Thoracic aorta (tissue), 2 donors: Measurements from ENCODE around the gene PAQR4. TPM values are rescaled to one million over a fixed set of nuclear protein-coding genes. Genes with fewer than 3 reads are reported as not detected.

Source experiments
- ATAC-seq: fragments of 150-250 bp; one replicate; pipeline ENCODE4 v1.8.0; 2017; ENCODE audit warnings: low read depth; ENCODE audit not compliant: insufficient number of reproducible peaks, low FRiP score
- DNase-seq: peaks from one replicate; pipeline ENCODE4 v3.0.0-alpha.2; 2020; ENCODE audit warnings: low spot score
- H3K27ac ChIP-seq, 2 donors: fragments of 200-600 bp; sonication (generic); 1 replicate in 1 of 2; 2 replicates in 1 of 2; pipeline ENCODE4 v1.5.1; 2016; ENCODE audit warnings: mild to moderate bottlenecking in 2 of 2, moderate library complexity in 2 of 2
- H3K27me3 ChIP-seq: fragments of 200-600 bp; sonication (generic); replicated peaks from 2 replicates; pipeline ENCODE4 v1.6.0; 2016; ENCODE audit warnings: mild to moderate bottlenecking; ENCODE audit not compliant: insufficient read depth
- H3K36me3 ChIP-seq: fragments of 200-600 bp; sonication (generic); one replicate; pipeline ENCODE4 v1.5.1; 2016
- H3K4me1 ChIP-seq, 2 donors: fragments of 200-600 bp; sonication (generic); 1 replicate in 1 of 2; 2 replicates in 1 of 2; pipeline versions ENCODE4 v1.5.1 to v1.6.0; 2016; ENCODE audit warnings: low read depth in 2 of 2, mild to moderate bottlenecking in 1 of 2; ENCODE audit not compliant: control insufficient read depth in 1 of 2
- H3K4me3 ChIP-seq: fragments of 200-600 bp; sonication (generic); 2 replicates; pipeline ENCODE4 v1.5.1; 2016; ENCODE audit warnings: mild to moderate bottlenecking
- H3K9me3 ChIP-seq: fragments of 200-600 bp; sonication (generic); 2 replicates; pipeline ENCODE4 v1.5.1; 2016
- CTCF ChIP-seq: fragments of 200-600 bp; sonication (generic); IDR thresholded peaks from one replicate; pipeline ENCODE4 v1.5.1; 2019; ENCODE audit warnings: antibody characterized with exemption
- total RNA-seq, 2 donors: library from RNA; depleted of rRNA; stranded (reverse); fragments of >200 nt; gene quantifications; one replicate each; pipeline versions ENCODE4 v1.1.0 to v1.2.3, GENCODE V29; 2016

The PAQR4 gene
- total RNA-seq = 1 to 10 TPM; 3.1 to 5.8 TPM

- Histone ChIP-seq H3K27ac (no peak within 1 kb of the TSS), H3K36me3 (no peaks in the 10 kb centered on the region), H3K4me1 (peaks cover 23 to 42% of the 10 kb centered on the region in 2 donors), H3K4me3 (peak within 1 kb of the TSS; percentile 83), H3K27me3 (peaks cover 22% of the 10 kb centered on the region), H3K9me3 (no peaks in the 10 kb centered on the region)
- DNase-seq (no peak), ATAC-seq (peak; percentile 70)
- no peak for TF ChIP-seq CTCF
Measured at GRCh38 chr16:2968738-2969544, at the start of gene PAQR4. PAQR4 (plus strand) TSS chr16:2969348; CDS start chr16:2969675, 327 bp downstream.

GRCh38 chr16:2919511-2920255 lies 49.5 kb upstream of the PAQR4 start:
- peak; percentile 85 for ATAC-seq
- Histone ChIP-seq H3K9me3 (no peaks in the 10 kb centered on the region), H3K4me3 (peak overlapping the region; percentile 14), H3K4me1 (peaks cover 0 to 6% of the 10 kb centered on the region in 2 donors), H3K27ac (peak overlapping the region; percentile 66 to 82), H3K27me3 (no peaks in the 10 kb centered on the region), H3K36me3 (peaks cover 17% of the 10 kb centered on the region)
- TF ChIP-seq CTCF = peak; percentile 92
- no peak for DNase-seq

- no peak for TF ChIP-seq CTCF
- ATAC-seq = no peak
Measured at GRCh38 chr16:2923481-2923880, 45.7 kb upstream of the PAQR4 start.

GRCh38 chr16:2924901-2925755 lies 44.0 kb upstream of the PAQR4 start:
- Histone ChIP-seq H3K27ac (no peak overlapping the region), H3K4me3 (no peak overlapping the region), H3K4me1 (peaks cover 0 to 5% of the 10 kb centered on the region in 2 donors), H3K27me3 (no peaks in the 10 kb centered on the region), H3K9me3 (no peaks in the 10 kb centered on the region), H3K36me3 (peaks cover 13% of the 10 kb centered on the region)
- TF ChIP-seq CTCF = no peak
- no peak for ATAC-seq
- no peak for DNase-seq

More at GRCh38 chr16:2923481-2923880, 45.7 kb upstream of the PAQR4 start:
- H3K27me3 ChIP-seq = no peaks in the 10 kb centered on the region
- H3K9me3 ChIP-seq = no peaks in the 10 kb centered on the region
- peaks cover 0 to 10% of the 10 kb centered on the region in 2 donors for H3K4me1 ChIP-seq
- H3K36me3 ChIP-seq = peaks cover 8% of the 10 kb centered on the region
- no peak overlapping the region for H3K4me3 ChIP-seq
- no peak for DNase-seq
- H3K27ac ChIP-seq = no peak overlapping the region
